ENCODE results near the gene PSEN2.

The PSEN2 gene

DNA sequence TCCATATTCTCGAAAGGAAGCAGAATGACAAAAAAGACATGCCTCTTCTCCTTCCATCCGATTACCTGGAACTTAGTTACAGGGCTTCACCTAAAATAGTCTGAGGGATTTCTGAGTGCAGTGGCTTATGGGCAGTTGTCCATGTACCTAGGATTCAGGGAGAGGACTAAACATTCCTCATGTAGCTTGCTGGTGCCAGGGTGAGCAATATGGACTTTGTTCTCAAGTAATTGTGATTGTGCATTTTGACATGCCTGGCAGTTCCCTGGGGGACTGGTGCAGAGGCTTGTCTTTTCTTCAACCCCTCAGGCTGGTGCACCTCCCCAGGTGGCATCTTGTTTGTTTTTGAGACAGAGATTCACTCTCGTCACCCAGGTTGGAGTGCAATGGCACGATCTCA lies 6.1 kb upstream of the PSEN2 start:
- DNase-seq (ENCODE audit: low spot score) = no peak

DNA sequence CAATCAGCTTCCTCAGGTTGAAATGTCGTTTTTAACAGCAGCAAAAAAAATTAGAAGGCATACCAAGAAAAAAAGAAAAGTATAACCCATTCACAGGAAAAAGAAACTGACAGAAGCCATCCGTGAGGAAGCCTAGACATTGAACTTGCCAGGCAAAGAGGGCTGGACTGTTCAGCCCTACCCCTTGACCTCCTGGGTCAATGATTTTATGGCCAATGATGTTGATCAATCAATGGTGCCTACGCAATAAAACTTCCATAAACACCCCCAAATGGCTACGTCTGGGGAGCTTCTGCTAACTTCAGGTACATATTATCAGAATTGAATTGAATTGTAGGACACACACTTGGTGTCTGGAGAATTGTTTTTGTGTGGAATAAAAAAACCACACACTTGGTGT lies 4.8 kb upstream of the PSEN2 start:
- DNase-seq (ENCODE audit: low spot score) = no peak

DNA sequence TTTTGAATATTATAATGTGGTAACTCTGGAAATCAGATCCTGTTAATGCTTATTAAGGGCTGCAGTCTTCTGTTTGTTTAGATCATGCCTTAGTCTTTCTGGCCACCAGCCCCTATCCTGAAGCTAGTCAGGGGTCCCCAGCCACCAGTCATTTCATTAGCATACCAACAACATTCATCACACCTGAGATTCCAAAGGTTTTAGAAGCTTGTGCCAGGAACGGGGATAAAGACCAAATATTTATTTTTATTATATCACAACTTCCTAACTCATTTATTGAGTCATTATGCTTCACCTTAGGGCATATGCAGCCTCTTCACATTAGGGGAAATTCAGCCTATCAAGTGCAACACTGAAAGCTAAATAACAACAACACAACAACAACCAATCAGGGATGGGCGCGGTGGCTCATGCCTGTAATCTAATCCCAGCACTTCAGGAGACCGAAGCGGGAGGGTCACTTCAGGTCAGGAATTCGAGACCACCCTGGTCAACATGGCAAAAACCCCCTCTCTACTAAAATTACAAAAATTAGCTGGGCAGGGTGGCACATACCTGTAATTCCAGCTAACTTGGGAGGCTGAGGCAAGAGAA lies 2.9 kb upstream of the PSEN2 start:
- no peak for DNase-seq (ENCODE audit: low spot score)

DNA sequence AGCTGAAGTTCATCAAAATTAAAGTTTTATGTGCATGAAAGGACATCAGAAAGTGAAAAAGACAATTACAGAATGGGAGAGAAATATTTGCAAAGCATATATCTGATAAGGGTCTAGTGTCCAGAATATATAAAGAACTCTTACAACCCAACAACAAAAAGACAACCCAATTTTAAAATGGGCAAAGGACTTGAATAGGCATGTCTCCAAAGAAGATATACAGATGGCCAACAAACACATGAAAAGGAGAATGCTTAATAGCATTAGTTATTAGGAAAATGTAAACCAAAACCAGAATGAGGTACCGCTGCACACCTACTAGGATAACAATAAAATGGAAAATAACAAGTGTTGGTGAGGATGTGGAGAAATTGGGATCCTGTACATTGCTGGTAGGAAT lies 1.7 kb upstream of the PSEN2 start:
- DNase-seq (ENCODE audit: low spot score) = no peak

DNA sequence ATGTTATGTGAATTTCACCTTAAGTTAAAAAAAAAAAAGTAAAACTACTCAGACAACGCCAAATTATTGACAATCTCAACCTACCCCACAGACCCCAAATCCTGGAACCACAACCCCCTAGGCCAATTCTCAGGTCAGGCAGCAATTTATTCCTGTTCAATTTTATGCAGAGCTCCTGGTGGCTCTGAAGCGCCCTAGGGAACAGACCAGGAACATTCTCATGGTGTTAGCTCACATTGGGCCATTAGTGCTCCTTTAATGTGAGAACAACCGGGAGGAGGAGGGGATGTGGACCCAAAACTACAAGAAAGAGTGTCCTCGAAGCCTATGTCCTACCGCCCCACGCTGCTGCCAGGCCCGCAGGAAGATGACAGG lies 403 bp upstream of the PSEN2 start:
- DNase-seq (ENCODE audit: low spot score) = no peak

DNA sequence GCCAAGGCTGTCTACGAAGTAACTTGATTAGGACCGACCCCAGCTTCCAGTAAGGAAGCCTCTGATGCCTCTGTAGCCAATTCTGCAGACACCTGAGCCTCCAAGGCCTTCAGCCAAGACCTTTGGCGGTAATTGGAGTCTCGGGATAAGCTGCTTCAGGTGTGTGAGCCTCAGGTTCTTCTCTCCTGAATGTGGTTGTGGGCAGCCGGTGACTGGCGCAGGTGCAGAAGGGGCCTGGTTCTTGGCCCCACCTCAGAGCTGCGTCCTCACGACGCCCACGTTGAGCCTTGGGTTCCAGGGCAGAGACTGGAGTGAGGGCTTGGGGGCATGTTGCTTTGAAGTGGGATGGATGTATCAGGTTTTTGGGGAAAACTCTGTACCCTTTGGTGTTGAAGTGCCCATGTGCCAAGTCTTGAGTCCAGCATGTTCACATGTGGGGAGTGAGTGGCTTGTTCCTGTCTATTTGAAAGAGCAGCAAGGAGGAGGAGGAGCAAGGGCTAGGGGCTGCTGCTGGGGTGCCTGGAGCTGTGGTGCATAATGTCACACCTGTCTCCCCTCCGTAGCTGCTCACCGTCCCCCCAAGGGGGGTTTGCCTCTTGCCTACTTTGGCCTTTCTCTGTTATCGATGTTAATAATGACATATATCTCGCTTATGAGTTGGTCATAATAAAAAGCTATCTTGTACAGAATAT lies 1.4 kb downstream of the PSEN2 start:
- DNase-seq (ENCODE audit: low spot score) = no peak

DNA sequence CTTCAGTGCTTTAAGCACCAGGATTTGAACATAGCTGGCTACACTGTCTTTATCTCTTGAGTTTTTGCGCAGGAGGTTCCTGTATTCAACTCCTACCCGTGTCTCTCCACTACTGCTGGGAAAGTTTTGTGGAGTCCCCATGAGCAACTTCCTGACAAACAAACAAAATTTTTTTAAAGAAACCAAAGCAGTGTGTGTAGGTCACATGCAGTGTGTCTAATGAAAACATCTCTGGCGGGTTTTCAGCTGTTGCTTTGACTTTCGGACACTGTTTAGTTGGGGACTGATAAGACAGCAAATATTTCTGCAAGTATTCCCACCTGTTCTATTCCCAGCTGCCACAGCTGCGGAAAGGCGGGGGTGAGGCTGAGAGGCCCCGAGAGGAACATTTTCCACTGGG lies 2.0 kb downstream of the PSEN2 start:
- DNase-seq (ENCODE audit: low spot score) = no peak

DNA sequence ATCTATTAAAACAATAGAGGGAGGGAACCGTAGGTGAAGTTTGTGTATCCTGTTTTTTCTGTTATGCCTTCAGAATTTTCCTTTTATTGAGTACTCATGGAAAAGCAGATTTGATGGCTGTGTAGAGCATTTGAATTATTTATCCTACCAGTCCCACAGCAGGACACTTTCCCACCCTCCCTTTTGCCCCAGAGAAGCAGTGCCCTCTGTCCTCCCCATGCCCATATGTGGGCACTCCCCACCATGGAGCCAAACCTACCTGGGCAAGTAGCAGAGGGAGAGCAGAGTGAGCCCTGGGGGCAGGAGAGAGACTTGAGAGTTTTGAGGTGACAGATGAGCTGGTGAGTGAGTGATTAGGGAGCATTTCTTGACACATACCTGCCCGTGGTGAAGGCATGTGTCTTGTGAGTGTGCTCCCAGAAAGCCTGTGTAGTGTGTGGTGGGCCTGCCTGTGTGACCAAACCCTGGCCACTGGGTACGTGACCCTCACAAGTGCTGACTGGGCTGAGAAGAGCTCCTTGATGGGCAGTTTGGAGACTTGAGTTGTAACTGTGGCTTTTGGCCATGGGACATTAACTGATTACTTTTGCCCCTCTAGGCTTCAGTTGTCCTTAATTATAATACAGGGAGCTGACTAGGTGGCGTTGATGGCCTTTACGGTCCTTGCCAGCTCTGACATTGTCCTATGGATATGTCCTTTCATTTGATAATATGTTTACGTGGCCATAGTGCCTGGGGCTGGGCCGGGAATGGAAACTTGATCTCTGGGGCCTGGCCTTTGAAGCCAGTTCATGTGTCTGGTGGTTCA lies 3.6 kb downstream of the PSEN2 start:
- no peak for DNase-seq (ENCODE audit: low spot score)

DNA sequence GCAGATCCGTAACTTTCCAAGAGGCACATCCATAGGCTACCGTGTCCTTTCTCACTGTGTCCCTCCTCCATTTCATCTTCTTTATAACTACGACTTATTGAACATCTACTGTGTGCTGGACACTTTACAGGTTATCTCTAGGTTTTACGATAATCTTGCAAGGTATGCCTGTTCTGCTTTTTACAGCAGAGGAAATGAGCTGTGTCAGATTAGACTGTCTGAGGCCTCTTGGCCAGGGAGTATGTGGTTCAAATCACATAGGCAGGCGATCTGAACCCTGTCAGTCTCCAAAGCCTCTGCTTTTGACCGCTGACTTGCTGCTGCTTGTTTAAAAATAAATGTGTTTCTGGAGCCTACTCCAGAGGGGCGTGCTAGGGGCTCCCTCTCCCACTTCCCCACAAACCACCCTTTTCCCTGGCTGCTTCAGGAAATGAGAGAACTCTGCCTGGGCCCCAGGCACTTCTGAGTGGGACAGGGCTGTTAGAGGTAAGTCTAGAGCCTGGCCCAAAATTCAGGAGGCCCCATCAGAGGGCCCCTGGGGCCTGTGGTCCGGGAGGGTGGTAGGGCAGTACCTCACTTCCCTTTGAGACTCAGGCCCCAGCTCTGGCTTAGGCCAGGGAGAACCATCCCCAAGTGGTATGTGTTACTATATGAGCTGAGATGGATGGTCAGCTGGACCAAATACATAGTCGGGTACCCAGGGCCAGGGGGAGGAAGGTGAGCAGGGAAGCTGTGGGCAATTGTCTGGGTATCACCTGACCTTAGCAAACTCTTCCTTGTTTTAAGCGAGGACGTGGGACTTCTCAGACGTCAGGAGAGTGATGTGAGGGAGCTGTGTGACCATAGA lies 4.4 kb downstream of the PSEN2 start:
- DNase-seq (ENCODE audit: low spot score) = no peak

DNA sequence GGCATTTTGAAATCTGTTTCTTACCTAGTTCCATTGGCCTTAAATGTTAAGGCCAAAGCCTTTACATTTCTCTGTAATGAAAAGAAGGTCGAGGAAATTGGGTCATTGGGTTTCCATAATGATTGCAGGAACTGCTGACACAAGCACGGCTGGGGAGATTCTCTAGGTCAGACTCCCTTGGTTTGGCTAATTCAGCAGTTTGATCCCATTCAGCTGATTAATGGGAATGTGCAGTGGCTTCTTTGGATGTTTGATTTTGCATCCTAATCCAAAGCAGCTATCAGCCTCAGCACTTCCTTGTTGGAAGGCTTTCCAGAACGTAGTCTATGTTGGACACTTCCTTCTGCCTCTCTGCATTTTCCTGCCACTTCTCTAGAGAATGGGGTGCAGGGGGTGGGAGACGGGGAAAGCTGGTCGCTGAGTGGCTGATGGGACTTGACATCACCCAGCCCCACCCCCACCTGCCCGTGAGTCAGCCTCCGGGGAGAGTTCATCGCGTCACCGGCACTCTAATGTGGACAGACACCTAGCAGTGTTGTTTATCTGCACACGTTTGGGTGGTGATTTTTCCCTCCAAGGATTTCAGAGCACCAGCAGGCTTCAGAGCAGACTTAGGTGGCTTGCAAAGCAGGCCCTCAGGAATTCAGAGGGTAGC lies 5.4 kb downstream of the PSEN2 start:
- DNase-seq (ENCODE audit: low spot score) = no peak

DNA sequence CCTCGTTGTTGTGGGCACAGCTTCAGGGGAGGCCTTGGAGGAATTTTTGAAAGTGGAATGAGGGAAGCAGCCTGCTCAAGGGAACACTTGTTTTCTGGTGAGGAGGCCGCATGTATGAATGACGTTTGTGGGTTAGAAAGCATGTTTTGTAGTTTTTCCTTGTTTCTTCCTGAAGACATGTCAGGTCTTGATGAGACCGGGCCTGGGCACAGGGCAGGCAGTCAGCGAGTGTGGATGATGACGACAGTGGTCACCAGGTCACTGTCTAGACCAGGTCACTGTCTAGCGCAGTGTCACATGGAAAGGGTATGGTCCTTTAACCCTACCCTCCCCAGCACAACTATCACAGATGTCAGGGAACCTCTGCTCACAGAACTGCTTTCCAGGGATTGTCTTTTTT lies 7.3 kb downstream of the PSEN2 start:
- no peak for DNase-seq (ENCODE audit: low spot score)

DNA sequence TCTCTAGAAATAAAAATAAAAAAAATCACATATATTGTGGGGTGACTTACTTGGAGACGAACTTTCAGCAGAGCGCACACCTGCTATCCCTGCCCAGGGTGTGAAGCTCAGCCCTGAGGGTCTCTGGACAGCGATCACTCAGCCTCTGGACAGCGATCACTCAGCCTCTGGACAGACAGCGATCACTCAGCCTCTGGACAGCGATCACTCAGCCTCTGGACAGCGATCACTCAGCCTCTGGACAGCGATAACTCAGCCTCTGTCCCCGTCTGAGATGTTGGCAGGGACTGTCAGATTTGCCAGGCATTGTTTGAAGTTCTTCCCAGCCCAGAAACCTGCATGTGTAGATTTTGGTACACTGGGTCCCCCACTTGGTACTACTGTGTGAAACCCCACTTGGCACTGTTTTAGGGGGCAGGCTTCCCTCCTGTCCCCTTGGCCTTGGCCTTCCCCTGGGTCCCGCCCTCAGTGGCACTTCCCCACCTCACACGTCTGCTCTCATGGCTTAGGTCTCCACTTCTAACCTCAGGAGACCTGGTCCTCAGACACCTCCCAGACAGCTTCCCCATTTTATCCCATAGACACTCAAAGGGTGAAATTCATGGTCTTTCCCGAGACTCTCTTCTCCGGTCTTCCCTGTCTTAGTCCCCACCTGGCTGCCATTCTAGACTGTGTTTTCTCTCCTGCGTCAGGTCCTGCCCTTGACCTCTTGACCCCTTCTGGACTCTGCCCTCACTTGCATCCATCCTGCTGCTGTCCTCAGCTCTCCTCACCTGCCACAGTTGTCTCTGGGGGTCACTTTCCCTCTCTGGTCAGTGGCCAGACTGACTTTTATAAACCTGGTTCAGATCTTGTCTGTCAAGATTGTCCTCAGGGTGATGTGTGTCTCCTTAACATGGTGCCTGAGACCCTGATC lies 10.2 kb downstream of the PSEN2 start:
- no peak for DNase-seq (ENCODE audit: low spot score)

DNA sequence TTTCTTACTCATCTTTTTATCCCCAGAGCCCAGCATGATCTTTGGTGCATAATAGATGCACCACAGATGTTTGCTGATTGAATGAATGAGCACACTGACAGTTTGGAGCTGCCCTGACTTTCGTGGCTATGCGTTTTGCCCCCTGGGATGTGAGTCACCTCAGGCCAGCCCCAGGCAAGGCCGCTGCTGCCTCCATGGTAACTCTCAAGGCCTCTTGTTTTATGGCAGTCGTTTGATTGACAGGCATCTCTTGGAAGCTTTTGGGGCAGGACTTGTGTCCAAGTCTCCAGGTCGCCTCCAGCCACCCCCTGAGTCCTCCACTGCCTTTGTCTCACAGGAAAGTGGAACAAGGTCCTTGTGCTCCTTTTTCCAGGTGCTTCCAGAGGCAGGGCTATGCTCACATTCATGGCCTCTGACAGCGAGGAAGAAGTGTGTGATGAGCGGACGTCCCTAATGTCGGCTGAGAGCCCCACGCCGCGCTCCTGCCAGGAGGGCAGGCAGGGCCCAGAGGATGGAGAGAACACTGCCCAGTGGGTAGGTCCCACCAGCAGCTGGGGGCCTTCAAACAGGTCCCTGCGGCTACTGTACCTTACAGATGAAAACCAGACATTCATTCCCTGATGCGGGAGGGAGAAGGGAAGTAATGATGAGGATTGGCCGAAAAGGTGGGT lies 11.2 kb downstream of the PSEN2 start:
- DNase-seq (ENCODE audit: low spot score) = no peak

DNA sequence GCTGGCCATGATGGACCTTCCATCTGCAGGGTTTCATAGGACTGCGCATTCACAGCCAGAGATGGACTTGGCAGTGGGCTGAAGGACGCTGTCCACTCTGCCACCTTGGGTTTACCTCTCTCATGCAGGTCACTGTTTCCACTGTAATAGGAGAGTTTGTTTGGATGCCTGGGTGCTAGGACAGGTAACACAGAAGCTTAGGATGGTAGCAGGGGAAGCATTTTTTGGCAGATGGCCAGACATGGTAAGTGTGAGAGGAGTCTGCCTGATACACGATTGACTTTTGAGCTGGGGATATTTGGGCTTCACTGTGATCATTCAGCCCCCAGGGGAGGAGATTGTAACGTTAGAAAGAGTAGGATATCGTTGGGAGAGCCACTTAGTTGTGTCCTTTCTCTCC lies 11.8 kb downstream of the PSEN2 start:
- no peak for DNase-seq (ENCODE audit: low spot score)

DNA sequence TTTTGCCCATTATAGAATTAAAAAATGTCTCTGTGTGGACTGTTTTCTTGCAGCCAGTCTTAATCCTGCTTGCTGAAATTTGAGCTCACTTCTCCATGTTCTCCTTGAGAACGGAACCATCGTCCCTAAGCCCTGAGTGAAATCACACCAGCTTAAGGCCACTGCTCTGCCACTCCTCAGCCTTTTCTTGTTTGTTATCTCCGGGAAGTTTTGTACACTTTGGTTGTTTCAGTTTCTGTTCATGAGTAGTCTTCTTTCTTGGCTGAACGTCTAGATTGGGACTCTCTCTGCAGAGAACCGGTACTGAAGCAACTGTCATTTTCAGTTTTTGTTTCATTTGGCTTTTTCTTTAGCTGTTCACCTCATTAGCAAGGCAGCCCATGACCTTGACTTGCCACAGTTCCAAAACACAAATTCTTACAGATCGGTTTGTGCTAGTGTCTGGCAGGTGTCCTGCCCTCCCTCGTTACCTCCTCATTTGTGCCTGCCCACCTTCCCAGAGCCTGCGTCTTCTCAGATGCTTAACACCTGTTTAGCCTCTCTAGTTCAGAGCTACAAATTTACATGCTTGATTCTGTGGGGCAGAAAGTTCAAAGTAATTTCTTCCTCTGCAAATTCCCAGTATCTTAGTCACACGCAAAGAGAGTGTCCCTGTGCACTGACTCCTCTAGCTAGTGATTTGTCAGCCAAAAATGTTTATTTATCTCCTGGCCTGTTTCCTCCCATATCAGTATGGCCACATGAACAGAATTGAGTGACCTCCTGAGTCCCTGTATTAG lies 12.4 kb downstream of the PSEN2 start:
- DNase-seq (ENCODE audit: low spot score) = no peak

DNA sequence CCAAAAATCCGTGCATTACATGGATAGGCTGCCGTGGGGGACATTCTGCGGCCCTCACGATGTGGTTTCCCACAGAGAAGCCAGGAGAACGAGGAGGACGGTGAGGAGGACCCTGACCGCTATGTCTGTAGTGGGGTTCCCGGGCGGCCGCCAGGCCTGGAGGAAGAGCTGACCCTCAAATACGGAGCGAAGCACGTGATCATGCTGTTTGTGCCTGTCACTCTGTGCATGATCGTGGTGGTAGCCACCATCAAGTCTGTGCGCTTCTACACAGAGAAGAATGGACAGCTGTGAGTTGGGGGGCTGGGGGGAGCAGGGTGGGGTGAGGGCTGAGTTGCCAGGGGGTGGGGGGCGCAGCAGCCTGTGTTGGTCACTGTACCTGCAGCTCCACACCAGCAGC lies 13.2 kb downstream of the PSEN2 start:
- no peak for DNase-seq (ENCODE audit: low spot score)

DNA sequence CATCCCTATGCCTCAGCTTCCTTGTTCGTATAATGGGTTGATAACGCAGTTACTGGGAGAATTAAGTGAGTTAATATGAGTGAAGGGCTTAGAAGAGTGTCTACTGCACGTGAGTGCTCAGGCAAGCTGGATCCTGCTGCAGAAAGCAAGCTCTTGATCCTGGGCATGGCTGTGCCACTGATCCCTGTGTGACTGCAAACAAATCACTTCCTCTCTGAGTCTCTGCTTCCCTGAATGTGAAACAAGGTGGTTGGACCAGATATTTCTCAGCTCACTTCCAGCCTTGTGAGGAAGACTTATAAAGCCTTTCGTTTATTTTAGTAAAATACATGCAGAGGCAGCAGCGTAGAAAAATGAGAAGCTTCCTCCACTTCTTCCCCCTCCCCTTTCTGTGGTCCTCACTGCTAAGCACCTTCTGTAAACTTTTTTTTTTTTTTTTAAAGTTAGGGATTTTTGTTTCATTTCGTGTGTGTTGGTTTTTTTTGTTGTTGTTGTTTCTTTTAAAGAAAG lies 13.8 kb downstream of the PSEN2 start:
- no peak for DNase-seq (ENCODE audit: low spot score)

DNA sequence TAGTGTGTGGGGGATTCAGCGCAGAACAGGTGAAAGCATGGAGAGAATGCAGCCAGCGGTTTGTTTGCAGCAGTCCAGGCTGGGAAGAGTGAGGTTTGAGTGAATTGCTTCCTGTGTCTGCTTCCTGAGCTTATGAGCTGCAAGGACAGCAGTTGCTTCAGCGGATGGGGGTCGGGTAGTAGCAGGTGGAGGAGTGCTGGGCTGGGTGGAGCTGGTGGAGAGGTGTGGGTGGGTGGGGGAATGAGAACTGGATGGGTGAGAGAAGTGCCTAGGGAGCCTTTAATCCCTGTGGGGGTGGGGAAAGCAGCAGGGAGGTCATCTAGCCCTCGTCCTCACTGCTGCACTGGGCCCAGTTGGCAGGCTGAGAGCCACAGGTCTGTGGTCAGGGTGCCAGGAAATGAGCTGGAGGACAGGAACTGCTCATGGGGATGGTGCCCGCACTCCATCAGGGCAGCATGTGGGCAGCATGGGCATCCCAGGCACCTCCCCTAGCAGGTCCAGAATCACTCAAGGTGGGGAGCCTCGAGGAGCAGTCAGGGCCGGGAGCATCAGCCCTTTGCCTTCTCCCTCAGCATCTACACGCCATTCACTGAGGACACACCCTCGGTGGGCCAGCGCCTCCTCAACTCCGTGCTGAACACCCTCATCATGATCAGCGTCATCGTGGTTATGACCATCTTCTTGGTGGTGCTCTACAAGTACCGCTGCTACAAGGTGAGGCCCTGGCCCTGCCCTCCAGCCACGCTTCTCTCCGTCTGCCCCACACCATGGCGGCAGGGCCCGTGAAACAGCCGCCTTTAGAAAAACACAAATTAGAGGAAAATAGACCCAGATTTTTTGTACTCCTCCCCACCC lies 14.8 kb downstream of the PSEN2 start:
- DNase-seq (ENCODE audit: low spot score) = no peak
